ENCODE measurements around the gene RPS6KA3.
"Not testable (repeated sequence)": the region's sequence is repeated elsewhere in the genome, so short reads cannot be mapped to it uniquely, and the experiment has no call there.

RPS6KA3 gene

GRCh38 chrX:20265726-20266681 lies 705 bp downstream of the RPS6KA3 start:
- no peak for DNase-seq (ENCODE audit: low read depth, low spot score)
- H3K27ac ChIP-seq: peak overlapping the region; percentile 79

GRCh38 chrX:20265221-20265725 lies 1.4 kb downstream of the RPS6KA3 start:
- H3K27ac ChIP-seq: peak overlapping the region; percentile 79
- no peak for DNase-seq (ENCODE audit: low read depth, low spot score)

GRCh38 chrX:20263474-20263873 lies 3.2 kb downstream of the RPS6KA3 start:
- DNase-seq (ENCODE audit: low read depth, low spot score): no peak

GRCh38 chrX:20260885-20261284 lies 5.8 kb downstream of the RPS6KA3 start:
- DNase-seq (ENCODE audit: low read depth, low spot score): no peak
- H3K27ac ChIP-seq: no peak overlapping the region

More at GRCh38 chrX:20263474-20263873, 3.2 kb downstream of the RPS6KA3 start:
- H3K27ac ChIP-seq: peak overlapping the region; percentile 79

- no peak for DNase-seq (ENCODE audit: low read depth, low spot score)
- H3K27ac ChIP-seq: no peak overlapping the region
Observed at GRCh38 chrX:20254712-20255299, 11.9 kb downstream of the RPS6KA3 start.

GRCh38 chrX:20253232-20253543 lies 13.5 kb downstream of the RPS6KA3 start:
- H3K27ac ChIP-seq: no peak overlapping the region

GRCh38 chrX:20252381-20253231 lies 14.1 kb downstream of the RPS6KA3 start:
- H3K27ac ChIP-seq: no peak overlapping the region

More at GRCh38 chrX:20253232-20253543, 13.5 kb downstream of the RPS6KA3 start:
- no peak for DNase-seq (ENCODE audit: low read depth, low spot score)

GRCh38 chrX:20251691-20252090 lies 15.0 kb downstream of the RPS6KA3 start:
- DNase-seq (ENCODE audit: low read depth, low spot score): no peak
- no peak overlapping the region for H3K27ac ChIP-seq

More at GRCh38 chrX:20252381-20253231, 14.1 kb downstream of the RPS6KA3 start:
- no peak for DNase-seq (ENCODE audit: low read depth, low spot score)

GRCh38 chrX:20250146-20250545 lies 16.6 kb downstream of the RPS6KA3 start:
- H3K27ac ChIP-seq; DNase-seq (ENCODE audit: low read depth, low spot score): not testable (repeated sequence)

- H3K27ac ChIP-seq: no peak overlapping the region
- DNase-seq (ENCODE audit: low read depth, low spot score): no peak
Observed at GRCh38 chrX:20248592-20249192, 18.0 kb downstream of the RPS6KA3 start.

GRCh38 chrX:20244931-20245330 lies 21.8 kb downstream of the RPS6KA3 start:
- no peak overlapping the region for H3K27ac ChIP-seq
- no peak for DNase-seq (ENCODE audit: low read depth, low spot score)

- DNase-seq (ENCODE audit: low read depth, low spot score): no peak
Observed at GRCh38 chrX:20240201-20240600, 26.5 kb downstream of the RPS6KA3 start.

GRCh38 chrX:20237864-20238263 lies 28.8 kb downstream of the RPS6KA3 start:
- peak overlapping the region; percentile 22 for H3K27ac ChIP-seq
- DNase-seq (ENCODE audit: low read depth, low spot score): no peak

More at GRCh38 chrX:20240201-20240600, 26.5 kb downstream of the RPS6KA3 start:
- H3K27ac ChIP-seq: no peak overlapping the region

GRCh38 chrX:20235755-20236154 lies 31.0 kb downstream of the RPS6KA3 start:
- DNase-seq (ENCODE audit: low read depth, low spot score): no peak
- no peak overlapping the region for H3K27ac ChIP-seq

- DNase-seq (ENCODE audit: low read depth, low spot score): no peak
Observed at GRCh38 chrX:20233336-20233735, 33.4 kb downstream of the RPS6KA3 start.

GRCh38 chrX:20231598-20231997 lies 35.1 kb downstream of the RPS6KA3 start:
- H3K27ac ChIP-seq: no peak overlapping the region
- no peak for DNase-seq (ENCODE audit: low read depth, low spot score)

More at GRCh38 chrX:20233336-20233735, 33.4 kb downstream of the RPS6KA3 start:
- no peak overlapping the region for H3K27ac ChIP-seq

GRCh38 chrX:20230406-20230805 lies 36.3 kb downstream of the RPS6KA3 start:
- DNase-seq (ENCODE audit: low read depth, low spot score): no peak
- H3K27ac ChIP-seq: no peak overlapping the region

GRCh38 chrX:20229155-20229554 lies 37.6 kb downstream of the RPS6KA3 start:
- H3K27ac ChIP-seq: no peak overlapping the region
- no peak for DNase-seq (ENCODE audit: low read depth, low spot score)

GRCh38 chrX:20228245-20228644 lies 38.5 kb downstream of the RPS6KA3 start:
- H3K27ac ChIP-seq: no peak overlapping the region
- no peak for DNase-seq (ENCODE audit: low read depth, low spot score)

GRCh38 chrX:20227116-20227515 lies 39.6 kb downstream of the RPS6KA3 start:
- no peak for DNase-seq (ENCODE audit: low read depth, low spot score)
- no peak overlapping the region for H3K27ac ChIP-seq
